ENCODE data around the gene SLC18A3.

The SLC18A3 gene

DNA sequence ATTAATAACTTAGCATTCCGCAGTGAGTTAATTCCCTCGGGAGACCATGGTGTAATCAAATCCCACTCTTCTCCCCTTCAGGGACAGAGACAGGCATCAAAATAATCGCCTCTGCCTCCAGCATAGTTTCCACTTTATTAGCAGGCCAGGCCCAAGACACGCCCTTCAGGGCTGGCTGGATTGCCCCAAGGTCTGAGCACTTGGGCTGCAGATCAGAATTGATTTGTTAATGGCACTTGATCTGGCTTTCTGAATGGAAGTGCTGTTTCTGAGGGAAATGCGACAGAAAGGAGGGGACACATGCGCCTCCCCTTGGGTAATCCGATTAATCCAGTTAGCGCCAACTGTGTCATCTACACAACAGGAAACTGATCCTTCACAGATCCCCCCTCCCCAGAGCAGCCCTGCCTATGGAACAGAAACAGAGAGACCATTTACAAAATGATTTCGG lies 19.3 kb downstream of the SLC18A3 start:
- DNase-seq: no peak

DNA sequence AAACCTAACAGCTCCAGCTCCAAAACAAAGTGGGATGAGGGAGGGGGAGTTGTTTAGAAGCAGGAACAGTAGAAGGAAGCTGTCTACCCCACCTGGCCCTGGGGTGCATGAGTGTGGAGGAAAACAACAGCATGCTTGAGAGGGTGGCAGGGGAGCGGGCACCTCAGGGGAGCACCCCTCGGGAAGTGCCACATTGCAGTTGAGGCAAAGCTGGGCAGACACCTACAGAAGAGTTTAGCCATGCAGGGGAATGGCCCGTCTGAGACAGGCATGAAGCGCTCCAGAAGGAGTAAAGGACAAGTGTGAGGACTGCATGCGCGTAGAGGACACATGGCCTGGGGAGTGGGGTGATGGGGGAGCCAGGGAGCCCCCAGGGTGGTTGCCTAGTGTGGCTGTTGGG lies 21.9 kb downstream of the SLC18A3 start:
- DNase-seq: no peak

DNA sequence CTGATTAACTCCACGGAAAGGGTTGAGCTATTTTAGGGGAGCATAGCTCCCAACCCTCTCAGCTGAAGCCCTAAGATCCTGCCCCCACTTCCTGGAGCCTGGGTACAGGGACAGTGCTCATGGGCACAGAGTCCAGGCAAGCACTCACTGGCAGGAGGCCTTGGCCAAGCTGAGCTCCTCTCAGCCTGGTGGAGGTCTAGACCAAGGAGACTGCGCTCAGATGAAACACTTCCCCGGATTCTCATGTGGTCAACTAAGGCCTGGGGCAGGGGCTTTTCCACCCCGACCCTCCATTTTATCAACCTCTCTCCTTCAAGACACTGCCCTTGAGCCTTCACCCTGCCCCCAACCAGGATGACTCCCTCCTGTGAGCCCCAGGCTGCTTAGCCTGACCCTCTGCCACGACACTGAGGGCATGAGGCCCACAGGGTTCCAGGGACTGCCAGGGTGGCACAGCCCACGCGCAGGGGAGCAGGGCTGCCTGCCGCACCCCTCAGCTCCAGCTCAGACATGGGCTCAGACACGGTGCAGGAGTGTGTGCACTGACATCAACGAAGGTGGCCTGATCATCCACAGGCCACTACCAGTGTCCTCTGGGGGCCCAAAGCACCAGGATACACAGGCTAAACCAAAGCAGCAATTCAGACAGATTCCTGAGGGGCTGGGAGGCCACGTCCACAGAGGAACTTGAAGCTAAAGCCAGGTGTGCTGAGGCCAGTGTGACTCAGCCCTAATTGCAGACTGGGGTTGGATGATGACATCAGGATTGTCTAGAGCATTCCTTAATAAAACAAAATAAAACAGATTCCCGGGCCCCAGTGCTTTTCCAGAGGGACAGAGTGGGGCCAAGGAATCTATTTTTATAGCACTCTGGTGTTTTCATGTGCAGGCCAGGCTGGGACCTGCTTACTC lies 22.6 kb downstream of the SLC18A3 start:
- no peak for DNase-seq

DNA sequence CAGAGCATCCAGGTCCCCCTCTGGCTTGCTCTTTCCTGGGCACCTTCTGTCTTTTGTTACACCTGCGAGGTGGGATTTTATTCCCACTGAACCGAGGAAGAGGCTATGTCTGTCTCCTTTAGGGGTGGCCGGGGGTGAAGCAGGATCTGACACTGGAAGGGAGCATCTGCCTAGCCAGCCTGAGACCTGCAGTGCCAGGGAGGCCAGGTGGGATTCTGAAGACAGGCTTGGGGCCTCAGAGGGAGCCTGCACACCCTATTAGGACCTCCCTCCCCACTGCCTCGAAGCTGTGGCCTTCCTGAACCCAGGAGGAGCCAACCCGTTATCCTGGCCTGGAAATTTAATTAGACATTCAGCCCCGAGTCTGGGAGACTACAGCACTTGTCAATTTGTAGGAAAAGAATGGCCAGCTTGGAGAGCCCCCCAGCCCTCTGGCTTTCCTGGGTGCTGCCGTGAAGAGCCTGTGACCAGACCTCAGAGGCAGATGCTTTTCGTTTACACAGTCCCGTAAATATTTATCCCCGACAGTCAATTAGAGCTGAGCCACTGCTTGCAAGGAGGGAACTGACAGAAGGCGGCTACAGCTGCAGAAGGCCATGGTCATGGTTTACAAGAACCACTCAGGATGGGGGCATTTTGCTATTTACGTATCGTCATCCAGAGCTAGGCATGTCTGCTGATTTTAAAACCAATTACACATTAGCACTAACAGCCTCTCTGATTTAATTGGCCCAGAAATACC lies 23.4 kb downstream of the SLC18A3 start:
- no peak for DNase-seq

DNA sequence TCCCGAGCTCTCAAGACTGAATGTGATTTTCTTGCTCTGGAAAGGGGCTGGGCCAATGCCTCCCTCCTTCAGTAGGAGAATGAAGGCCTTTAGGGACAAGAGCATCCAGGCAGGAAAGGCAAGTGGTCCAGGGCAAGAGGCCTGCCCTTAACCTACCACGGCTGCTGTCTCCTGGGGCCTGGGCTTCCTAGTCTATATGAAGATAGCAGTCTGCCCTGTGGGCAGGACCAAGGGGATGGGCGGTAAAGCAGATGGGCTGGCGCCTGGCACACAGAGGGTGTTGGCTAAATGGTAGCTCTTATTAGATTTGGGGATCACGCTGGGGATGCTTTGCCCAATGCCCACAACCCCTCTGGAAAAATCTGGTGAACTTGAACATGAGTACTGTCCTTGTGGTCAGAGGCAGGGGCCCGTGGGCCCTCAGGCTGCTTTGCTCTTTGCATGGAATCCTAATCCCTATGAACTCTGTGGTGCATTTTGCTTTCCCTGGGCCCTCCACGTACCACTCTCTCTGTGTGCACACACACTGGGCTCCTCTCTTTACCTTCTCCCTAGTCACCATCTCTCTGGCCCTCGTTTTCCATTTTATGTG lies 24.1 kb downstream of the SLC18A3 start:
- DNase-seq: no peak

DNA sequence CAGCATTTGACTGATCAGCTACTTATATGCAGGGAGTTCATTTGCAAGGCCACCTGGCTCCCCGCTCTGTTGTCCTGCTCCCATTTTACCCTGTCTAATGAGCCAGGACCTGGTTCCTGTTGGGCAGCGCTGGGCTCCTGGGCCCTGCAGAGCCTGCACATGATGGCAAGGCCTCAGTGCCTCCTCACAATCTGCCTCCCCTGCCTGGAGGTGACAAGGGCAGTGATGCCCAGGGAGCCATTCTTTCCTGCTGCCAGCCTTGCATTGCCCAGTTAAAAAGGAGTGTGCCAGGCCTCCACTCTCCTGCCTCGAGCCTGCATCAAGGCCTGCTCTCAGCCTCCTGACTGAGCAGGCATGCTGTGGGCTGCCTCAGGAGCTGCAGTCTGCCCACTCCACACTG lies 32.2 kb downstream of the SLC18A3 start:
- no peak for DNase-seq

DNA sequence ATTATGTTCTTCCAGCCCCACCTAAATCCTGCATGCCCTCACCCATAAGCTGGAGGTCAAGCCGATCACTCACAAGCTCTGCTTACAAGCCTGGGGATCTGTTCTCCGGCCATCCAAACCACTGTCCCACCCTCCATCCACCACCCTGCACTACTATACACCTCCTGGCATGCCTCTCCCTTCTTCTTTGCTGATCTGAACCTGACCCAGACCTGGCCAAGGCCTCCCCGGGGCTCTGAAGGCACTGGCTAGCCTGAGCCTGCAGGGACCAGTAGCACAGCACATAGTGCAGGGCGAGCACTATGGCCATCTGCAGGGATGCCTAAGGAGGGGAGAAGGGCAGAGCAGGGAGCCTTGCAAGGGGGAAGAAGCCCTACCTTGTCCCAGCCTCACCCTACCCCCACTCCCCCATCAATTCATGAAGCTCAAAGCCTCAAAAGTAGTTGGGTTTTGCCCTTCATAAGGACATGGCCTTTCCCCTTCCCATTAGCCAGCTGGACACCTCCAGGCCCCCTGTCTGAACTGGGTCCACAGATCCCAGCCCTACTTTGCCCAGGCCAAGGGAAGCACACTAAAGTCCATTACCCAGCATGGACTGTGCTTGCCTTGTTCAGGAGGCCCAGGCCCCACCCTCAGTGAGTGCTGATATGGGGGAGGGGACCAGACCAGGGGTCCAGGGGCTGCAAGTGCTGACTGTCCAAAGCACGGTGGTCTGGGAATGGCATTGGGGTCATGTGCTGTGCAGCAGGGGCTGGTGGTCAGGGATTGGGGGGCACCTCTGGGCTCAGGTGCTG lies 33.3 kb downstream of the SLC18A3 start:
- DNase-seq: no peak

DNA sequence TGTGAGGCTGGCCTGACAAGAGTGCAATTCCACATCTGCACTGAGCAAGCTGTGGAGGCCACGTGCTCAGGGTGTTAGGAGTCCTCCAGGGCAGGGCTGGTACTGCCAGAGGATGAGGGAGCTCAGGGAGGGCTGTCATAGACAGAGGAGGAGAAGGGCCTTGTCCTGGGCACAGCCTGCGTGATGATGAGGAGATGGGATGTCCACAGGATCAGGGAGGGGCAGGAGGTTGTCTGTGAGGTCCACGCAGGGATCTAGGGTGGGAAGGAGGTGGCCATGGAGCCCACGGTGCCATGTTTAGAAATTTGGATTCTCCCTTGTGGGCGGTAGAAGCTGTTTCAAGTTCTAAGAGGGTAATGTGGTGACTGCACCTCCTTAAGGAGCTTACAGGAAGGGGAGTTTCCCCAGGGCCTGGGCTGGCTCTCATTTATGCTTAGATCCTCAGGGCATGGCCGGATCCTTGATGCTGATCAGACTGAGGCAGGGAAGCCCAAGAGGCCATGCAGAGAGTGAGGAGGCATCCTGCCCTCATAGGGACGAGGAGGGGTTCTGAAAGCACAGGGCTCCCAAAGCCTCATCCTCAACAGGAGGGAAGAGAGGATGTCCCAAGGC lies 34.0 kb downstream of the SLC18A3 start:
- no peak for DNase-seq

DNA sequence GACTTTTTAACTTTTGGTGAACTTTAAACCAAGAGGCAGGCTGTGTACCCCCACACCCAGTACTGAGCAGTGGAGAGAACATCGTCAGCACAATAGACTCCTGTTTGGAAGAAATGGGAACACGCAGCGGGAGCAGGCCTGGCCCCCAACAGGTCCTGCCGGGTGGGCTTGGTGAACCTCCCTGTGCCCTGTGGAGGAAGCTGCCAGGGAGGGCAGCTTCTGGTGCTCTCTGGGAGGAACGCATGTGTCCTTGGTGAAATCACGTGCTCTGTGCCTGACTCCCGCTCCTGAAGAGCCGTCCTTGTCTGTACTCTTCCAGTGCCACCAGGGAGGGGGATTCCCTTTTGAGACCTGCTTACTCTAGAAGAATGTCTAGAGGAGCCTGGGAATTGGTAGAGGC lies 35.3 kb downstream of the SLC18A3 start:
- DNase-seq: no peak

DNA sequence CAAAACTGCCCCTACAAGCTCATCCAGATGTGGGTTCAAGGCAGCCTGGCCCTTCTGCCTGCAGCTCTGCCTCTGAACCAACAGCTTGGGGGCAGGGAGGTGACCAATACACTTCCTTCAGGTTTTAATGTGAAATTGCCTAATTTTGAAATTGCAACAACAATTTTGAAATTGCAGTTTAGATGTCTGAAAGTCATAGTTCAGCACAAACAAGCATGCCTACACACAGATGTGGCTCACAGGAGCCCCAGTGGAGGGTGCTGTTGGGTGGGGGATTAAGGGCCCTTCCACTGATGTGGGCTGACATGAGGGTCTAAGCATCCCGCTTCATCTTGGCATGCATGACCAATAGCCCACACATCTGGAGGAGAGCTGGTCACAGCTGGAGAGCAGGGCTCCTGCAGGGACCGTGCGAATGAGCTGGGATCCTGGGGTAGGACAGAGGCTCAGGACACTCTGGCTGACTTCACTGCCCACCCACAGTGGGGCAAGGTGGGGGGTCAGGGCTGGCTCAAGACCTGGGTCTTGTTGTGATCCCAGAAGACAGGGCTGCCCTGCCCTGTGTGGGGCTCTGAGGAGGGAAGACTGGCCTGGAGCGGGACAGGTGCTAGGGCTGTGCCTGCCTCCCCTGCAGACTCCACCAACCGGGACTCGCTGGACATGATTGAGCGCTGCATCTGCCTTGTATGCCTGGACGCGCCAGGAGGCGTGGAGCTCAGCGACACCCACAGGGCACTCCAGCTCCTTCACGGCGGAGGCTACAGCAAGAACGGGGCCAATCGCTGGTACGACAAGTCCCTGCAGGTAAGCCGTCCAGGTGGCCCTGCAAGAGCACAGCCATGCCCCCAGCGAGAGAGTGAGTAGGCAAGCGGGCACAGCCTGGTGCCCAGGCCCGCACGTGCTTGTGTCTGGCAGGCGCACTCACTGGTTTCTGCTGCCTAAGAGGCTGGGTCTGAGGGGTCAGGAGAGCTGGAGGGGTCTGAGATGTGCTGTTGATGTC lies 36.1 kb downstream of the SLC18A3 start:
- no peak for DNase-seq

DNA sequence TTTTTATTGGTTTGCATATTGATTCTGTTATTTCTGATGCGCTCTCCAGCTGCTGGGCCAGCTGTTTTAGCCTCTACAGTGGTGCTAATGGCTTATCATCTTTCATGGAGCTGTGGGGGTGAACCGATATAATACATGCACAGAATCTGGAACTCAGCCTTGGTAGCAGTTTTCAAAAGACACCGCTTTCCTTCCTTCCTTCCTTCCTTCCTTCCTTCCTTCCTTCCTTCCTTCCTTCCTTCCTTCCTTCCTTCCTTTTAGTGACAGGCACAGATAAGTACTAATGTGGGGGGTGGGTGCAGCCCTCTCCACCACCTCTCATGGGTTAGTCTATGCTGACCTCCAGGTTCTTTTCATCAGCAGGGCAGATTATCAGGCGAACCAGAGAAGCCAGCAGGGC lies 37.4 kb downstream of the SLC18A3 start:
- no peak for DNase-seq

DNA sequence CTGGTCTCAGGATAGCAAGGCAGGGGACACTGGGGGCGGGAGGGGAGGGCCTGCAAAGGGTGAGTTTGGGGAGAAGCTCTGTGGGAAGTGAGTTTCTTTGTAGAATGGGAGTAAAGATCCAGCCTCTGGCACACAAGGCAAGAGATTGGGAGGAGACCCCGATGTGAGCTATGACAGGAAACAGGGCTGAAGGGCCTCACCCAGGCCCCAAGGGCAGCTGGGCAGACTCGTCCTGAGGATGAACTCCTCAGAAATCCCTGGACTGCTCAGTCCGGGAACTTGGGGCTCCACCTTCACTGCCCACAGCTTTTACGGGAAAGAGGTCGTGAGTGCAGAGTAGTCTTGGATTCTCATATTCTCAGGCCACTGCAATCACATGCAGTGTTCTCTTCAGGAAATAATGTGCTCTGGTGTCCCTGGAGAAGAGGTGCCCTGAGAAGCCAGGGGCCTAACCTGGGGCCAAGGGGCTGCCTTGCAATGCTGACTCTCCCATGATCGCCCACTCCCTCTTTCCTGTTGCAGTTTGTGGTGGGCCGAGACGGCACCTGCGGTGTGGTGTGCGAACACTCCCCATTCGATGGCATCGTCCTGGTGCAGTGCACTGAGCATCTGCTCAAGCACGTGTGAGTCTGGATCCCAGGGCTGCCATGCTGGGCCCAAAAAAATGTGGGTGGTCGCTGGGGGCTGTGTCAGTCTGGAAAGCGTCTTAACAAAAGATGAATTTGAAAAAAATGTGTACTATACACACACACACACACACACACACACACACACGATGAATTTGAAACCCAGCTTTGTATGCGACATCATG lies 38.1 kb downstream of the SLC18A3 start:
- DNase-seq: no peak

DNA sequence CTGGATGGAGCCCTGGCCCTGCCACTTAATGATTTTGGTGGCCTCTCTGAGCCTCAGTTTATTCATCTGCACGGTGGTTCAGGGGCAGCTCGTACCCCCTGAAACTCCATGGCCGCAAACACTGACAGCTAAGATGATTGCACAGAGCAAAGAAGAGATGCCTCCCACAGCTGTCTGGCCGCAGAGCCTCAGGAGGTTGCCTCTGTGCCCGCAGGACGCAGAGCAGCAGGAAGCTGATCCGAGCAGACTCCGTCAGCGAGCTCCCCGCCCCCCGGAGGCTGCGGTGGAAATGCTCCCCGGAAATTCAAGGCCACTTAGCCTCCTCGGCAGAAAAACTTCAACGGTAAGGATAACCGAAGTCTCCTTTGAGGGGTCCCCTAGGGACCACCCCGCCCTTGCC lies 39.2 kb downstream of the SLC18A3 start:
- DNase-seq: peak; percentile 38

DNA sequence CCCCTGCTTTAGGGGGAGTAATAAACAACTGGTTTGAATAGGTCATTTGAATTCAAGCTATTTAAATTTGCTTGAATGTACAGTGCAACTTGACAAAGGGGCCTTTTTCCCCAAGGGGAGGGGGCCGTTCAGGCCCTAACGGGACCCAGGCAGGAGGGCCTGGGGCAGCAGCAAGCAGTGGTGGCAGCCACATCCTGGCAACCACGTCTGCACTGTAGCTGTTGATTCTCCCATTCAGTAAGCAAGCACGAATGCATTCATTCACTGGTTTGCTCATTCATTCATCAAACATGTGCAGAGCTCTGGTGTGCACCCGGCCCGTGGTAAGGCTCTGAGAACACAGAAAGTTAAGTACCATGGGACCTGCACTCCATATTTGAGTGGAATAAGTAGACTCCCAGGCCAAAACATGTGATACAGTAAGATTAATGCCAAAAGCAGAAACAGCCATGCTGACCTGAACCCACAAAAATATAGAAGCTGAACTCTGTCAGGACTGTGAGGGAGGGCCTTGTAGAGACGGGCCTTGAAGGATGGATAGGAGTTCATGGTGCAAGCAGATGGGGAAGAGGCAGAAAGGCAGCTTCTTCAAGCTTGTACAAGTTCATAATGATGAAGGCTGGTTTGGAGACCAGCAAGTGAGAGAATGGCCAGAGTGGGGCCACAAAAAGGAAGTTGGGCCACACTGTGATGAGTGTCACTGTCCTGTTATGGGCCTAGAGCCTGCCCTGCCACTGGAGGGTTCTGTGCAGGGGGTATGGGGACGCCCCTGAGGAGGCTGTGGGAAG lies 40.0 kb downstream of the SLC18A3 start:
- DNase-seq: no peak

DNA sequence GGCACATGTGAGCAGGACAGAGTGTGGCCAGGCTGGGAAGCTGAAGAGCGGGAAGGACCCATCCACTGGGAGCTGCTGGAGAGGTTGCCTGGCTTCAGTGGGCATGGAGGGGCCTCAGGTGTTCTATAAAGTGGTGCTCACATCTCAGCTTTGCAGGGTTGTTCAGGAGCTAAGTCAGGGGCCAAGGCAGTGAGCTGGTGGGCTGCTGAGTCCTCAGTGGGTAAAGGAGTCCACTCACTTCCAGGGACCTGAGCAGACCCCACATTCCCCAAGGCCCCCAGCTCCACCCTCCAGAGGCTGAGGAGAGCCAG lies 40.6 kb downstream of the SLC18A3 start:
- no peak for DNase-seq

DNA sequence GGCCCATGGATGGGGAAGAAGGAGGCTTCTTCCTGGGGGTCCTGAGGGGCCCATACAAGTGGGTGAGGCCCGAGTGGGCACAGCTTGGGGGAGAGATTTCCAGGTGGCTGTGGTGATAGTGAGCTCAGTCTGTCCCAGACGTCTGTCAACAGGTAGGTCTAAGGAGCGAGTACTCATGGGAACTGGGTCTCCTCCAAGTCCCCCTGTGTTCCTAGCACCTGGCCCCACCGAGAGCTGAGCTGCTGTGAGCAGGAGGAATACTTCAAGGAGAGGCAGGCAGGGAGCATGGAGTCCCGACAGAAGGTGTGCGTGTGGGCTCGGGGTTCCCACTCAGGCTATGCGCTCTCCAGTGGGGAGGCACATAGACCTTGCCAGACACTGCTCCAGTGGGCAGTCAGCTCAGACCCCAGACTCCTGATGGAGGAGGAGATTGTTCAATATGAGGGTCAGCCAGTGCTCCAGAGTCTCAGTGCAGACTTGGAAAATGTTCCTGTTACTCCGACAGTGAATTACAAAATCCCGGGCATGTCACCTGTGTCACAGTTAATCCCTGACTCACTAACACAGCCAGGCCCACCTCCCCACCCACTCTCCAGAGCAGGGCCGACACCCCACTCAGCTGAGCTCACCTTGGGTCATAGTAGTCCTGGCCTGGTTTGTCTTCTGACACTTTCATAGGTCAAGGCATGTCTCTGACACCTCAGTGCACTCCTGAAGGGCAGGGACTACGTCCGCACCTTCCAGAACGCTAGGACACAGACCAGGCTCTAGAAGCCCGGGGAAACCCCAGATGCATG lies 41.1 kb downstream of the SLC18A3 start:
- DNase-seq: no peak

DNA sequence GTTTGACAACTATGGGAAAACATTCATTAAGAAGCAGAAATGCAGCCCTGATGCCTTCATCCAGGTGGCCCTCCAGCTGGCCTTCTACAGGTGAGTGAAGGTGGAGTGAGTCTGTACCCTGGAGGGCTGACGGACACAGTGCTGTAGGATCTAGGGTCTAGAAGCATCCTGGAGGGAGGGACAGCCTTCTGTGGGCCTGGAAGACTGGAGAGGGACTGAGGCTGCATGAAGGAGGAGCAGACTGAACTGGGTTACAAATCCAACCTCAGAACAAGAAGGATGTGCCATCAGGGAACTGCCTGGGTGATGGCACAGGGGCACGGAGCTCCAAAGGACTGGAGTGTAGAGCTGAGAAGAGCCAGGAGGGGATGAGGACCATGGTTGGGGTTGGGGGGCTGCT lies 41.8 kb downstream of the SLC18A3 start:
- DNase-seq: no peak

DNA sequence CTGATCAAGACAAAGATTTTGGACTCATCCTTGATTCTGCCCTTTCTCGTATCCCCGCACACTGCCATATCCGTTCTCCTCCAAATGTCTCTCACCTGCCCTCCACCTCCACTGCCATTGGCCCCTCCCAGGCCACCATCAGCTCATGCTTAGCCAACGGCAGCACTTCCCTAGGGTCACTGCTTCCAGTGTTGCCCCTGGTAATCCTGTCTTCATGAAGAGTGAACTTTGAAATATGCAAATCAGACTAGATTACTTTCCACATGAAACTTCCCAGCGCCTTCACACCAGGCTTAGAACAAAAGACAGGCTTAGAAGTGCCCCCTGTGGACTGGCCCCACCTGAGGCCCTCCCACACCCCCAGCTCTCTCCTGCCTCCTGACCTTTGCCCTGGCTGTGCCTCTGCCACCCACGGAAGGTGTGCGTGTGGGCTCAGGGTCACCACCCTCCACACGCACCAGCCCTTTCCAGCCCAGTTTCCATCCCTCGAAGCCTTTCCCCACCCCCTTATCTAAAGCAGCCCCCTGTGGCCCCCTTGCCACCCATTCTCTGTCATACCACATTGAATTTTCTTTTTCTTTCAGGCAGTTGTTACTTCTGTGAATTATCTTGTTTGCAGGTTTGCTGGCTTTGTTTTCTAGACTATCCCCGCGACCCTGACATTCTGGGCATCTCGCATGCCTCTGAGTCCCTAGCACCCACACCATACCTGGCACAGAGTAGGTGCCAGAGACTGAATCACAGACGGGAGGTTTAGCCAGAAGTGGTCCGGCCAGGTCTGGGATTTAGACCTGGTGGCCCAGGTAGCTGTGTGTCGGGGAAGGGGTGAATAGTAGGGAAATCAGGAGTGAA lies 42.5 kb downstream of the SLC18A3 start:
- no peak for DNase-seq

Measured in stimulated activated CD4-positive, alpha-beta T cell treated with anti-CD3 and anti-CD28 coated beads, Interleukin-15, amount 100 ng/mL, for 24 hours (primary cell).